Measurements from ENCODE around the gene UIMC1. TPM values are rescaled to one million over a fixed set of nuclear protein-coding genes. Genes with fewer than 3 reads are reported as not detected.

Gene UIMC1
- total and polyA plus RNA-seq, 2 of the 4 experiments (the other 2 are of a cell fraction), result 19.5 to 27.6 TPM

DNA sequence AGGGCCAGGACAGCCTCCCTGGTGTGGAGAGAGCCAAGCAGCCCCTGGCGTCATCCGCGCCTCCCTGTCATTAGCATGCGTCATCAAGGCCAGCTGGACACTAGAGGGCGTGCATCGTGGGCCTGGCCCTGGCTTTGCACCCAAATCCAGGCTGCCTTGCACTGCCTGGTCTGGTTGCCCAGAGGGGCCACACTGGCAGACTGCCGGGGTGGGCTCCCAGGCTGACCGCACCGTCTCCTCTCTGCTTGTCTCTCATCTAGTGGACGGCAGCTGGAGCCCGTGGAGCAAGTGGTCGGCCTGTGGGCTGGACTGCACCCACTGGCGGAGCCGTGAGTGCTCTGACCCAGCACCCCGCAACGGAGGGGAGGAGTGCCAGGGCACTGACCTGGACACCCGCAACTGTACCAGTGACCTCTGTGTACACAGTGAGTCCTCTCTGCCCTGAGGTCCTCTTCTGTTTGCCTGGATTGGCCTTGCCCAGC lies 136.4 kb downstream of the UIMC1 start:
- no peak overlapping the region for H3K4me3 ChIP-seq (ENCODE audit: insufficient read depth, low read depth, low read length)
- H3K36me3 ChIP-seq (ENCODE audit: control insufficient read depth, insufficient read depth, low read length), result no peaks in the 10 kb centered on the region
- H3K27ac ChIP-seq (ENCODE audit: insufficient read depth, low read length), result no peak overlapping the region
- no peaks in the 10 kb centered on the region for H3K79me1 ChIP-seq (ENCODE audit: low read depth in 1 of 2, low read length in 2 of 2)
- no peak overlapping the region for H3K9ac ChIP-seq (ENCODE audit: low read depth, low read length)
- no peaks in the 10 kb centered on the region for H4K20me1 ChIP-seq (ENCODE audit: insufficient read depth, low read length)
- no peak overlapping the region for H3K23ac ChIP-seq (ENCODE audit: low read depth, low read length)
- ChIA-PET POLR2A (ENCODE audit: unreplicated experiment) (no interaction called here), CTCF (no interaction called here)
- H3K14ac ChIP-seq (replicated peaks; ENCODE audit: low read depth, low read length), result no peak overlapping the region
- H2BK20ac ChIP-seq (ENCODE audit: low read depth, low read length), result no peak overlapping the region
- in situ Hi-C loops (cut with MboI; ENCODE audit: low sequenced_read_pairs), result no loop called here
- H3K56ac ChIP-seq (ENCODE audit: extremely low read depth, insufficient read depth, low read length), result no peak overlapping the region
- H2BK15ac ChIP-seq (ENCODE audit: low read depth, low read length), result no peak overlapping the region
- BruUV-seq (replicated peaks), result no TSS peak
- ATAC-seq (ENCODE audit: low read depth) (peak; percentile 91), DNase-seq (peak; percentile 38)
- no peaks in the 10 kb centered on the region for H3K9me1 ChIP-seq (ENCODE audit: insufficient read depth, low read length)
- WGBS, 2 experiments (ENCODE audit: extremely low coverage in 2 of 2, insufficient read length in 1 of 2), result 62% methylated on average over 7 of the region's 17 CpGs; no CpG with 5 or more reads in 1 of the 2 experiments
- H2BK120ac ChIP-seq (ENCODE audit: low read depth, low read length), result no peak overlapping the region
- no peak overlapping the region for H4K91ac ChIP-seq (ENCODE audit: insufficient read depth, low read depth, low read length)
- intact Hi-C loops (cut with micrococcal nuclease), result no loop called here
- H4K5ac ChIP-seq (ENCODE audit: low read depth, low read length), result no peak overlapping the region
- H3K18ac ChIP-seq (ENCODE audit: low read depth, low read length), result no peak overlapping the region
- dilution Hi-C loops (cut with HindIII; ENCODE audit: low sequenced_read_pairs, unreplicated experiment), result no loop called here
- H4K8ac ChIP-seq (ENCODE audit: low read depth in 2 of 2, low read length in 2 of 2), result no peak overlapping the region
- TF ChIP-seq CTCF (conservative IDR thresholded peaks at IDR 0.05; ENCODE audit: low read depth, low read length), result peak; percentile 44
- no peak for TF ChIP-seq SMC3 (IDR thresholded peaks at IDR 0.05; ENCODE audit: low read depth, low read length)
- H2AK5ac ChIP-seq (ENCODE audit: low read depth, low read length), result no peak overlapping the region
- no peaks in the 10 kb centered on the region for H3K4me1 ChIP-seq (ENCODE audit: control insufficient read depth, insufficient read depth, low read length)
- H3K4me2 ChIP-seq (ENCODE audit: low read depth, low read length), result no peak overlapping the region
- H2BK5ac ChIP-seq (ENCODE audit: low read depth, low read length, poor library complexity, severe bottlenecking), result no peak overlapping the region
- peak overlapping the region; percentile 73 for H2AFZ ChIP-seq (replicated peaks; ENCODE audit: low read length, poor library complexity)
- no peak overlapping the region for H3K4ac ChIP-seq (ENCODE audit: low read depth, low read length)
- H3K9me3 ChIP-seq (ENCODE audit: control insufficient read depth, insufficient read depth, low read length), result no peaks in the 10 kb centered on the region
- H3K27me3 ChIP-seq (ENCODE audit: control insufficient read depth, insufficient read depth, low read length), result peaks cover 56% of the 10 kb centered on the region
- no peak overlapping the region for H2AK9ac ChIP-seq (replicated peaks; ENCODE audit: low read depth, low read length, poor library complexity)

Measured in IMR-90 (cell line).